GM21515 (cell line): ENCODE results near the gene DENND10.
"Not testable (repeated sequence)": the region's sequence is repeated elsewhere in the genome, so short reads cannot be mapped to it uniquely, and the experiment has no call there.

Experiments
- ATAC-seq: cut with Tn5 transposase; IDR thresholded peaks from one replicate; pipeline ENCODE4 v1.9.1; 2021; ENCODE audit not compliant: unreplicated experiment

The DENND10 gene

GRCh38 chr10:119103903-119104653, at the start of gene DENND10:
Gene DENND10, plus strand, starts transcription at chr10:119104113. Its CDS starts 30 bp downstream, at chr10:119104143.
- peak; percentile 84 for ATAC-seq

GRCh38 chr10:119055472-119055871, 48.4 kb upstream of the DENND10 start:
- no peak for ATAC-seq

GRCh38 chr10:119058010-119058409, 45.9 kb upstream of the DENND10 start:
- no peak for ATAC-seq

- ATAC-seq = no peak
Observed at GRCh38 chr10:119059557-119059956, 44.4 kb upstream of the DENND10 start.

- ATAC-seq = no peak
Observed at GRCh38 chr10:119060107-119060506, 43.8 kb upstream of the DENND10 start.

- ATAC-seq = no peak
Observed at GRCh38 chr10:119061352-119061751, 42.6 kb upstream of the DENND10 start.

- ATAC-seq = no peak
Observed at GRCh38 chr10:119061926-119062325, 42.0 kb upstream of the DENND10 start.

- ATAC-seq = no peak
Observed at GRCh38 chr10:119070395-119071165, 33.3 kb upstream of the DENND10 start.

GRCh38 chr10:119073584-119073983, 30.3 kb upstream of the DENND10 start:
- no peak for ATAC-seq

- ATAC-seq = no peak
Observed at GRCh38 chr10:119078422-119079179, 25.3 kb upstream of the DENND10 start.

GRCh38 chr10:119079599-119080520, 24.1 kb upstream of the DENND10 start:
- ATAC-seq = peak; percentile 57

- ATAC-seq = peak; percentile 80
Observed at GRCh38 chr10:119080521-119081259, 23.2 kb upstream of the DENND10 start, which contains the start of gene EIF3A. Gene EIF3A, minus strand, starts transcription at chr10:119080817. Its CDS starts 141 bp downstream, at chr10:119080676.

- no peak for ATAC-seq
Observed at GRCh38 chr10:119084896-119085295, 19.0 kb upstream of the DENND10 start.

GRCh38 chr10:119087271-119087882, 16.5 kb upstream of the DENND10 start:
- no peak for ATAC-seq

- ATAC-seq = no peak
Observed at GRCh38 chr10:119090026-119090795, 13.7 kb upstream of the DENND10 start.

- no peak for ATAC-seq
Observed at GRCh38 chr10:119090968-119091367, 12.9 kb upstream of the DENND10 start.

GRCh38 chr10:119095640-119096039, 8.3 kb upstream of the DENND10 start:
- ATAC-seq = no peak

GRCh38 chr10:119096641-119097415, 7.1 kb upstream of the DENND10 start:
- not testable (repeated sequence) for ATAC-seq
